Endothelial cell of umbilical vein (primary cell): Measurements from ENCODE around the gene PPP1R11. TPM values are rescaled to one million over a fixed set of nuclear protein-coding genes. Genes with fewer than 3 reads are reported as not detected.

Experiments
- BruUV-seq: library from RNA; stranded (reverse); fragments of 400-500 nt; replicated peaks from 2 replicates; lab custom pipeline; 2021; lab: Mats Ljungman, UMichigan
- CTCF ChIA-PET: fragments of 300-600, 350-600 bp; sonication (Branson Sonifier 250); formaldehyde crosslinking; loops from one replicate; lab custom pipeline; 2021; ENCODE audit warnings: antibody characterized with exemption, inconsistent platforms; lab: Charles Lee
- POLR2A ChIA-PET: fragments of 300-600, 350-600 bp; sonication (Branson Sonifier 250); formaldehyde crosslinking; loops from one replicate; lab custom pipeline; 2021; ENCODE audit warnings: antibody characterized with exemption, inconsistent platforms; lab: Charles Lee
- DNase-seq: peaks from one replicate; pipeline ENCODE4 v3.0.0-alpha.2; 2011; ENCODE audit warnings: low read depth, low spot score
- FAIRE-seq: peaks from 2 replicates; lab custom pipeline; 2011; peaks lifted over from hg19 to GRCh38; lab: Jason Lieb, UNC
- H2AFZ ChIP-seq: 2 replicates; pipeline ENCODE4 v1.6.0; 2012; ENCODE audit warnings: low read depth, low read length, control low read depth, inconsistent platforms
- H3K27ac ChIP-seq: 2 replicates; pipeline ENCODE4 v1.5.1; 2011; ENCODE audit warnings: low read depth, mild to moderate bottlenecking, control low read depth, low read length, moderate library complexity; ENCODE audit not compliant: insufficient read depth
- H3K27me3 ChIP-seq, 2 experiments: 2 replicates each; pipeline versions ENCODE4 v1.6.0 to v1.6.1; 2011; ENCODE audit warnings: low read length in 2 of 2, mixed read lengths in 1 of 2; ENCODE audit not compliant: control insufficient read depth in 2 of 2, insufficient read depth in 2 of 2
- H3K36me3 ChIP-seq, 2 experiments: 2 replicates in 1 of 2; 3 replicates in 1 of 2; pipeline ENCODE4 v1.5.1; 2011; ENCODE audit warnings: low read length in 2 of 2, mild to moderate bottlenecking in 1 of 2, moderate library complexity in 1 of 2; ENCODE audit not compliant: control insufficient read depth in 2 of 2, insufficient read depth in 2 of 2; ENCODE audit errors: extremely low read depth in 1 of 2
- H3K4me1 ChIP-seq: 3 replicates; pipeline ENCODE4 v1.5.1; 2011; ENCODE audit warnings: mild to moderate bottlenecking, low read length; ENCODE audit not compliant: control insufficient read depth, insufficient read depth; ENCODE audit errors: extremely low read depth
- H3K4me2 ChIP-seq: 2 replicates; pipeline ENCODE4 v1.6.1; 2011; ENCODE audit warnings: low read length, control low read depth, mixed read lengths; ENCODE audit not compliant: insufficient read depth
- H3K4me3 ChIP-seq, 3 experiments: fragments of 200-600 bp in 1 of 3; sonication (generic), shearing (Covaris generic) in 1 of 3; replicated peaks in 1 of 3; 2 replicates each; pipeline ENCODE4 v1.5.1; 2011 to 2016; ENCODE audit warnings: control low read depth in 3 of 3, low read length in 3 of 3, mild to moderate bottlenecking in 2 of 3, inconsistent platforms in 1 of 3, low read depth in 1 of 3, moderate library complexity in 1 of 3; ENCODE audit not compliant: insufficient read depth in 1 of 3
- H3K79me2 ChIP-seq: 2 replicates; pipeline ENCODE4 v1.6.0; 2012; ENCODE audit warnings: low read length, inconsistent platforms; ENCODE audit not compliant: control insufficient read depth, insufficient read depth
- H3K9ac ChIP-seq: replicated peaks from 2 replicates; pipeline ENCODE3; 2011; ENCODE audit warnings: low read length, control low read depth; ENCODE audit not compliant: insufficient read depth; ENCODE audit errors: extremely low read depth
- H3K9me1 ChIP-seq: replicated peaks from 3 replicates; pipeline ENCODE4 v1.6.0; 2011; ENCODE audit warnings: mild to moderate bottlenecking, low read length; ENCODE audit not compliant: control insufficient read depth, insufficient read depth; ENCODE audit errors: extremely low read depth
- H3K9me3 ChIP-seq: replicated peaks from 2 replicates; pipeline ENCODE4 v1.5.1; 2012; ENCODE audit warnings: low read length, inconsistent platforms; ENCODE audit not compliant: control insufficient read depth, insufficient read depth
- H4K20me1 ChIP-seq: replicated peaks from 2 replicates; pipeline ENCODE3; 2011; ENCODE audit warnings: mild to moderate bottlenecking, low read length; ENCODE audit not compliant: control insufficient read depth, insufficient read depth; ENCODE audit errors: extremely low read depth
- EZH2 ChIP-seq: IDR thresholded peaks from 2 replicates; pipeline ENCODE4 v1.6.1; 2012; ENCODE audit warnings: borderline replicate concordance, low read depth, mild to moderate bottlenecking, moderate library complexity, low read length, inconsistent platforms; ENCODE audit not compliant: severe bottlenecking
- FOS ChIP-seq: IDR thresholded peaks from 2 replicates; pipeline ENCODE4 v1.6.1; 2011; ENCODE audit warnings: mild to moderate bottlenecking, low read length, moderate library complexity, borderline replicate concordance; ENCODE audit not compliant: insufficient read depth
- GATA2 ChIP-seq: IDR thresholded peaks from 2 replicates; pipeline ENCODE4 v1.7.0; 2011; ENCODE audit warnings: low read depth, mild to moderate bottlenecking, moderate library complexity, mixed read lengths, low read length; ENCODE audit not compliant: insufficient read length, insufficient read depth
- JUN ChIP-seq: IDR thresholded peaks from 2 replicates; pipeline ENCODE4 v1.6.1; 2011; ENCODE audit warnings: borderline replicate concordance, low read depth; ENCODE audit not compliant: insufficient read length, insufficient read depth
- MYC ChIP-seq: IDR thresholded peaks from one replicate; pipeline ENCODE4 v1.6.1; 2011; ENCODE audit warnings: mild to moderate bottlenecking, low read depth, low read length
- POLR2A ChIP-seq: IDR thresholded peaks from 2 replicates; pipeline ENCODE4 v1.6.1; 2012; ENCODE audit warnings: low read depth, mild to moderate bottlenecking, control low read depth, low read length
- POLR2AphosphoS5 ChIP-seq: IDR thresholded peaks from 2 replicates; pipeline ENCODE4 v1.6.1; 2012; ENCODE audit warnings: low read depth, mild to moderate bottlenecking, control low read depth, low read length, moderate library complexity; ENCODE audit not compliant: insufficient read depth
- dilution Hi-C: fragments of 300-500 bp; cut with MboI; formaldehyde crosslinking; loops from one replicate; pipeline ENCODE4 v1.15.0; 2019; ENCODE audit warnings: low sequenced_read_pairs; ENCODE audit not compliant: extremely low pct_ligation_motif_present
- intact Hi-C: fragments of 100-400 bp; cut with micrococcal nuclease; formaldehyde crosslinking; loops from one replicate; pipeline ENCODE4 v1.10.0; 2022
- polyA plus RNA-seq, 4 experiments: library from polyadenylated mRNA; depleted of rRNA in 3 of 4; stranded (reverse) in 3 of 4; unstranded in 1 of 4; fragments of >200 nt; gene quantifications; 2 replicates each; pipeline versions ENCODE4 v1.2.1 to v1.2.3, GENCODE V29; 2011 to 2012; ENCODE audit warnings: missing spikeins in 1 of 4
- total RNA-seq: library from RNA; stranded (reverse); gene quantifications from 2 replicates; pipeline ENCODE4 v1.2.3, GENCODE V29; 2021
- TF ChIP-seq, protein P1 (sequence below): IDR thresholded peaks from 2 replicates; pipeline ENCODE4 v1.6.1; 2011; ENCODE audit not compliant: insufficient read depth, insufficient read length
- TF ChIP-seq, protein P2 (sequence below), 2 donors: IDR thresholded peaks; 1 replicate in 1 of 2; 2 replicates in 1 of 2; pipeline ENCODE4 v1.5.1; 2011; ENCODE audit warnings: low read length in 2 of 2, mild to moderate bottlenecking in 2 of 2, moderate library complexity in 2 of 2, control low read depth in 1 of 2, inconsistent platforms in 1 of 2, low read depth in 1 of 2; ENCODE audit not compliant: insufficient read depth in 1 of 2; ENCODE audit errors: extremely low read depth in 1 of 2

PPP1R11 gene
- total and polyA plus RNA-seq, 2 donors (not counting 3 experiments of a cell fraction or from before 2014, with no cell fraction given): 32.4 to 44.1 TPM

DNA sequence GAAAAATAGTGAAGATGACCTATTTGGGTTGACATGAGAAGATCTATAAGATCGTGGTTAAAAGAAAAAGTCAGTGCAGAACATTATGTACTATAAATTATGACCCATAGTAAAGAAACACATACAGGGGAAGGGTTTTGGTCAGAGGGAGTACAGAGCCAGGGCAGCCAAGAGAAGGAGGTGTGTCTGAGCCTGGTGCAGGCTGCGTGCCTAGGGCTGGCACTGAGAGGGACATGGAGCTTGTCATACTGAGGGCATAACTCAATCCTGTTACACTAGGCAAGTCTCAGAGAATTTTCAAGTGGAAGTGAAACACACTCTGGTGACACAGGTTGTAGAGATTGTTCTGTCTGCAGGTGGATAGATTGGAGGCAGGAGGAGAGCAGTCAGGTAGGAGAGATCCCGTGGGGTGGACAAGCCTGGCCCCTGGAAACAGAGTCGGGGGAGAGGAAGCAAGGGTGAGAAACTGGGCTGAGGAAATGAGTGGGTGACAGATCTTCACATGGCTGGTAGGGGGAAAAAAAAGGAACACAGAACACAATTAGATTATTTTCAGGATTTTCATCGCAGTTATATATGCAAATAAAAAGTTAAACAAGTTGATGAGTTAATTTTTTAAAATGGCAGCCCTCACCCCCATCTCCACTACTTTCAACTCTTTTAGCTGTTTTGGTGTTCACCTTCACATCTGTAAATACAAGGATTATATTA, 27.1 kb downstream of the PPP1R11 start:
- no TSS peak for BruUV-seq
- DNase-seq: no peak
- no peaks in the 10 kb centered on the region for H3K9me3 ChIP-seq
- no peak overlapping the region for H3K4me2 ChIP-seq
- peaks cover 16 to 40% of the 10 kb centered on the region in 2 experiments for H3K27me3 ChIP-seq
- no peaks in the 10 kb centered on the region for H4K20me1 ChIP-seq
- intact Hi-C loops: no loop called here
- FAIRE-seq: no peak
- no peaks in the 10 kb centered on the region for H3K9me1 ChIP-seq
- dilution Hi-C loops: no loop called here
- no peak overlapping the region for H3K4me3 ChIP-seq
- H2AFZ ChIP-seq: no peak overlapping the region
- no peaks in the 10 kb centered on the region for H3K4me1 ChIP-seq
- no peak overlapping the region for H3K27ac ChIP-seq
- H3K79me2 ChIP-seq: no peaks in the 10 kb centered on the region
- no peak overlapping the region for H3K9ac ChIP-seq
- no peak for TF ChIP-seq POLR2A
- TF ChIP-seq FOS: no peak
- TF ChIP-seq, protein P1, sequence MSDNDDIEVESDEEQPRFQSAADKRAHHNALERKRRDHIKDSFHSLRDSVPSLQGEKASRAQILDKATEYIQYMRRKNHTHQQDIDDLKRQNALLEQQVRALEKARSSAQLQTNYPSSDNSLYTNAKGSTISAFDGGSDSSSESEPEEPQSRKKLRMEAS: no peak
- TF ChIP-seq MYC: no peak
- no peak for TF ChIP-seq EZH2
- TF ChIP-seq POLR2AphosphoS5: no peak
- TF ChIP-seq, protein P2, sequence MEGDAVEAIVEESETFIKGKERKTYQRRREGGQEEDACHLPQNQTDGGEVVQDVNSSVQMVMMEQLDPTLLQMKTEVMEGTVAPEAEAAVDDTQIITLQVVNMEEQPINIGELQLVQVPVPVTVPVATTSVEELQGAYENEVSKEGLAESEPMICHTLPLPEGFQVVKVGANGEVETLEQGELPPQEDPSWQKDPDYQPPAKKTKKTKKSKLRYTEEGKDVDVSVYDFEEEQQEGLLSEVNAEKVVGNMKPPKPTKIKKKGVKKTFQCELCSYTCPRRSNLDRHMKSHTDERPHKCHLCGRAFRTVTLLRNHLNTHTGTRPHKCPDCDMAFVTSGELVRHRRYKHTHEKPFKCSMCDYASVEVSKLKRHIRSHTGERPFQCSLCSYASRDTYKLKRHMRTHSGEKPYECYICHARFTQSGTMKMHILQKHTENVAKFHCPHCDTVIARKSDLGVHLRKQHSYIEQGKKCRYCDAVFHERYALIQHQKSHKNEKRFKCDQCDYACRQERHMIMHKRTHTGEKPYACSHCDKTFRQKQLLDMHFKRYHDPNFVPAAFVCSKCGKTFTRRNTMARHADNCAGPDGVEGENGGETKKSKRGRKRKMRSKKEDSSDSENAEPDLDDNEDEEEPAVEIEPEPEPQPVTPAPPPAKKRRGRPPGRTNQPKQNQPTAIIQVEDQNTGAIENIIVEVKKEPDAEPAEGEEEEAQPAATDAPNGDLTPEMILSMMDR (IDR thresholded peaks at IDR 0.05; ENCODE audit: extremely low read depth in 1 of 2, insufficient read depth in 1 of 2, low read depth in 1 of 2, low read length in 2 of 2): no peak
- TF ChIP-seq GATA2: no peak
- no peak for TF ChIP-seq JUN
- H3K36me3 ChIP-seq: no peaks in the 10 kb centered on the region
- ChIA-PET POLR2A (no interaction called here), CTCF (interaction anchor here (1.8 to 2.5 kb wide), 3 partner anchors 10 to 37 kb away, joined by 5 to 14 read pairs (median 8); no protein-coding TSS in a partner anchor)
